ENCODE measurements around the gene POLG2.

DNA sequence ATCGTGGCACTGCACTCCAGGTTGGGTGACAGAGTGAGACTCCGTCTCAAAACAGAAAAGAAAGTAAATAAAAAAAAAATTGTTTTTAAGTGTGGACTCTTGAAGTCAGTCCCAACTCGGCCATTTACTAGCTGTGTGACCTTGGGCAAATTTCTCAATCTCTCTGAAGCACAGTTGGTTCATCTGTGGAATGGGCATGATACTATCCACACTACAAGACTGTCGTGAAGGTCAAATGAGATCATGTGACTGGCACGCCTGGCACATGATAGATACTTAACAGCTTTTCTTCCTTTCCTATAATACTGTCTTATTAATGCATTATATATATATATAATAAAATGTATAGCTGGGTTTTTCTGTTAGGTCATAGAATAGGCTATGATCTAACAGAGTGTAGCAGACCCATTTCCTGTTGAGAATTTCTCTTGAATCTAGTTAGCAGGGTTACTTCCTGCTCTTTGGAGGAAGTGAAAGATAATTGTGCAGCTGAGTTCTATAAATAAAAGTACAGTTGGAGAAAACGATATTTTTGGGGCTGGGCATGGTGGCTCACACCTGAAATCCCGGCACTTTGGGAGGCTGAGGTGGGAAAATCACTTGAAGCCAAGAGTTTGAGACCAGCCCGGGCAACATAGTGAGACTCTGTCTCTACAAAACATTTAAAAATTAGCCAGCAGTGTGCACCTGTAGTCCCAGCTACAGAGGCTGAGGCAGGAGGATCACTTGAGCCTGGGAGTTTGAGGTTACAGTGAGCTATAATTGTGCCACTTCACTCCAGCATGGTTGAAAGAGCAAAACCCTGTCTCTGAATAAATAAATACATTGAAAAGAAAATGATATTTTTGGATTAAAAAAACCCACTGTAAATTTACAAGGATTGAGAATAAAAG lies 40.6 kb downstream of the POLG2 start:
- TF ChIP-seq CTCF (optimal IDR thresholded peaks at IDR 0.05 in 1 of 3, IDR thresholded peaks at IDR 0.05 in 1 of 3, conservative IDR thresholded peaks at IDR 0.05 in 1 of 3; ENCODE audit: extremely low read depth in 1 of 3, insufficient read depth in 2 of 3, low read length in 3 of 3) = no peak
- no peak for TF ChIP-seq EZH2 (IDR thresholded peaks at IDR 0.05; ENCODE audit: low read length)

Measured in keratinocyte (primary cell).